Motor neuron (in vitro differentiated cells): ENCODE measurements around the gene MRPS26. TPM values are rescaled to one million over a fixed set of nuclear protein-coding genes. Genes with fewer than 3 reads are reported as not detected.
"Not testable (repeated sequence)": the region's sequence is repeated elsewhere in the genome, so short reads cannot be mapped to it uniquely, and the experiment has no call there.

Experiments
- ATAC-seq, 8 experiments: fragments of 200-7000 bp; cut with Tn5 transposase; replicated peaks in 6 of 8; 2 replicates each; pipeline ENCODE4 v1.8.0; 2021; ENCODE audit warnings: mild to moderate bottlenecking in 8 of 8, moderate library complexity in 8 of 8
- H3K27ac ChIP-seq, 2 donors: fragments of 250-450 bp; sonication (Bioruptor Pico); 2 replicates each; pipeline ENCODE4 v1.9.0; 2021; ENCODE audit warnings: antibody characterized with exemption in 2 of 2, mild to moderate bottlenecking in 2 of 2, moderate library complexity in 1 of 2
- H3K4me1 ChIP-seq, 2 donors: fragments of 250-450 bp; sonication (Bioruptor Pico); replicated peaks in 1 of 2; 2 replicates each; pipeline ENCODE4 v1.6.1; 2021; ENCODE audit warnings: antibody characterized with exemption in 2 of 2, mild to moderate bottlenecking in 2 of 2, moderate library complexity in 1 of 2
- H3K4me3 ChIP-seq, 5 donors: fragments of 250-450 bp; sonication (Bioruptor Pico); 2 replicates each; pipeline ENCODE4 v1.9.0; 2021; ENCODE audit warnings: antibody characterized with exemption in 5 of 5, mild to moderate bottlenecking in 5 of 5, moderate library complexity in 4 of 5
- WGBS, 10 experiments: fragments of 450-650 bp; shearing (Covaris generic); methylation state at CpG; one replicate each; pipeline ENCODE4 v1.0.0; 2022; 5-methylcytosine and 5-hydroxymethylcytosine counted together
- in situ Hi-C, 9 experiments: fragments of 400-800 bp; cut with MboI; loops; one replicate each; pipeline ENCODE4 v1.15.0; 2021; ENCODE audit warnings: low sequenced_read_pairs in 9 of 9, low pct_unique_long_range_greater_than_20kb in 2 of 9; ENCODE audit not compliant: unreplicated experiment in 9 of 9
- total RNA-seq, 8 experiments: library from RNA; unstranded; fragments of 300-600 nt; gene quantifications; 2 replicates each; pipeline versions ENCODE4 v1.2.3 to v1.2.4, GENCODE V29; 2022

Gene MRPS26
- total RNA-seq, 8 experiments from 2014 or later: 33.9 to 68.1 (median 54.1) TPM

DNA sequence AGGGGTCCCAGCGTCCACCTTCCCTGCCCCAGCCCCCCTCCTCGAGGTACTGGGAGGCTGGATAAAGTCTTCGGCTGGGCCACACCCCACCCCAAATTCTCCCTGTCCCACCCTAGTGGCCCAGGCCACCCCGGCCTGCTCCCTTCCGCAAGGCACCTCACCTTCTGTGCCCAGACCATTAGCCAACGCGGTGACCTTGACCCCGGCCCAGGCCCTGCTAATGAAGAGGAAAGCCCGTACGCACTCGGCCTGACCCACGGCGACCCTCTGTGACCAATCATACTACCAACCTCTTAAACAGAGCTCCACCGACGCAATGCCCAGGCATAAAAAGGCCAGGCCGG is 25.4 kb downstream of the MRPS26 start:
- Histone ChIP-seq H3K27ac (no peak overlapping the region), H3K4me1 (no peaks in the 10 kb centered on the region), H3K4me3 (no peak overlapping the region)
- ATAC-seq: no peak
- in situ Hi-C loops: loop anchor here in 1 of 9 experiments (25.0 kb wide), 1 partner anchor 241 kb away; no protein-coding TSS in a partner anchor
- WGBS, 10 experiments: 83 to 100% methylated on average over 4 to 6 of the region's 16 CpGs; no CpG with 5 or more reads in 8 of the 10 experiments

DNA sequence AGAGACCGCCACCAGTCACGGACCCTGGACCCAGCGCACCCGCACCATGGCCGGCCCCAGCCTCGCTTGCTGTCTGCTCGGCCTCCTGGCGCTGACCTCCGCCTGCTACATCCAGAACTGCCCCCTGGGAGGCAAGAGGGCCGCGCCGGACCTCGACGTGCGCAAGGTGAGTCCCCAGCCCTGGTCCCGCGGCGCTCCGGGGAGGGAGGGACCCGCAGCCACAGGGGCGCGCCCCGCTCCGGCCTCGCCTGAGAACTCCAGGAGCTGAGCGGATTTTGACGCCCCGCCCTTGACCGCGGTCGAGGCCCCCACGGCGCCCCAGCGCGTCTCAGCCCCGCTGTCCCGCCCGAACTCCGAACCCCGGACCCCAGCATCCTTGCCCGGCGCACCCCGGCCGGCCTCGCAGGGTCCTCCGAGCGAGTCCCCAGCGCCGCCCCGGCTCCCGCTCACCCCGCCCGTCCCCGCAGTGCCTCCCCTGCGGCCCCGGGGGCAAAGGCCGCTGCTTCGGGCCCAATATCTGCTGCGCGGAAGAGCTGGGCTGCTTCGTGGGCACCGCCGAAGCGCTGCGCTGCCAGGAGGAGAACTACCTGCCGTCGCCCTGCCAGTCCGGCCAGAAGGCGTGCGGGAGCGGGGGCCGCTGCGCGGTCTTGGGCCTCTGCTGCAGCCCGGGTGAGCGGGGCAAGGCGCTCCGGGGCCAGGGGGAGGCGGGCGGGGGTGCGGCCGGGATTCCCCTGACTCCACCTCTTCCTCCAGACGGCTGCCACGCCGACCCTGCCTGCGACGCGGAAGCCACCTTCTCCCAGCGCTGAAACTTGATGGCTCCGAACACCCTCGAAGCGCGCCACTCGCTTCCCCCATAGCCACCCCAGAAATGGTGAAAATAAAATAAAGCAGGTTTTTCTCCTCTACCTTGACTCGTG is 26.0 kb downstream of the MRPS26 start, which contains the start of gene OXT:
TSS of gene OXT (plus strand) at position 11 of the 920 bp plus-strand sequence. CDS start at position 47, 36 bp downstream.
- H3K4me3 ChIP-seq: peak within 1 kb of the TSS in 1 of 5 donors; percentile 14
- no peaks in the 10 kb centered on the region for H3K4me1 ChIP-seq
- 93 to 100% (median 100%) methylated on average over 1 to 6 of the region's 95 CpGs; no CpG with 5 or more reads in 7 of the 10 experiments for WGBS, 10 experiments
- in situ Hi-C loops: loop anchor here in 1 of 9 experiments (25.0 kb wide), 1 partner anchor 240 kb away; no protein-coding TSS in a partner anchor
- no peak within 1 kb of the TSS for H3K27ac ChIP-seq
- peak in 6 of 8 experiments; percentile 47 to 77 (median 58) for ATAC-seq

DNA sequence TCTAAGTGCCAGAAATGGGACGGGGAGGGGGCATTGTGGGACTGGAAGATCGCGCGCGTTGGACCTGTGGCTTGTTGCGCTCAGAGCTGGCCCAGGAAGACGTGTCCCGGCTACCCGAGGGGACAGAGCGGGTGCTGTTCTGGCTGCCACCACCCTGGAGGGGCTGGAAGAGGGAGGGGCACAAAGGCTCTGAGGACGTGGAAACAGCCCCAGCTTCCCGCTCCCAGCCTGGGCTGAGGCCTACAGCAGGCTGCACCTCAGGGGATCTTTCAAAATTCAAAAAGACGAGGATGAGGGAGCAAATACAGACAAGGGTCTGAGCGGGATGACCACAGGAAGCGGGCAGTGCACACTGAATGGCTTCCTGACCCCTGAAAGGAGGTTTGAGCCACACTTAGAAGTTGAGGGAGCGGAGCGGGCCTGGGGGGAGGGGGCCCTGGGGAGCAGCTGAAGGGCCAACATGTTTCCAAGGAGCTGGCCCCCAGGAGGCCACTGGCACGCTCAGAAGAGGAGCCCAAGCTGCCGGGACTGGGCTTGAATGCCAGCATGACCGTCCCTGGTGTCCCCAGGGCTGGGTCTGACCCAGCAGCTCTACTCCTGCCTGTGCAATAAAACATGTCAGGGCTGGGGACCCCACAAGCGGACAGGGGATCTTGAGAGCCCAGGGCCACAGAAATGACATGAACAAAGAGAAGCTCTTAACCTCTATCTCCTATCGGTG is 26.8 kb downstream of the MRPS26 start:
- no peak overlapping the region for H3K4me3 ChIP-seq
- in situ Hi-C loops: loop anchor here in 1 of 9 experiments (25.0 kb wide), 1 partner anchor 240 kb away; no protein-coding TSS in a partner anchor
- no peak overlapping the region for H3K27ac ChIP-seq
- H3K4me1 ChIP-seq: no peaks in the 10 kb centered on the region
- WGBS, 10 experiments: 0 to 100% (median 74%) methylated on average over 1 to 5 of the region's 22 CpGs; no CpG with 5 or more reads in 2 of the 10 experiments
- ATAC-seq: peak in 1 of 8 experiments; percentile 12

DNA sequence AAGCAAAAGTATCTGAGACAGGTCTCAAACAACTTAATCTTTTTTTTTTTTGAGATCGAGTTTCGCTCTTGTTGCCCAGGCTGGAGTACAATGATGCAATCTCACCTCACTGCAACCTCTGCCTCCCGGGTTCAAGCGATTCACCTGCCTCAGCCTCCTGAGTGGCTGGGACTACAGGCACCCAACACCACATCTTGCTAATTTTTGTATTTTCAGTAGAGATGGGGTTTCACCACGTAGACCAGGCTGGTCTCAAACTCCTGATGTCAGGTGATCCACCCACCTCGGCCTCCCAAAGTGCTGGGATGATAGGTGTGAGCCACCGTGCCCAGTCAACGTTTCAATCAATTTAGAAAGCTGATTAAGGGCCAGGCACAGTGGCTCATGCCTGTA is 27.4 kb downstream of the MRPS26 start:
- ATAC-seq, H3K27ac ChIP-seq, H3K4me3 ChIP-seq, H3K4me1 ChIP-seq: not testable (repeated sequence)
- in situ Hi-C loops: loop anchor here in 1 of 9 experiments (25.0 kb wide), 1 partner anchor 239 kb away; no protein-coding TSS in a partner anchor
- WGBS, 10 experiments: 20 to 100% (median 81%) methylated on average over 1 to 7 of the region's 8 CpGs; no CpG with 5 or more reads in 2 of the 10 experiments

DNA sequence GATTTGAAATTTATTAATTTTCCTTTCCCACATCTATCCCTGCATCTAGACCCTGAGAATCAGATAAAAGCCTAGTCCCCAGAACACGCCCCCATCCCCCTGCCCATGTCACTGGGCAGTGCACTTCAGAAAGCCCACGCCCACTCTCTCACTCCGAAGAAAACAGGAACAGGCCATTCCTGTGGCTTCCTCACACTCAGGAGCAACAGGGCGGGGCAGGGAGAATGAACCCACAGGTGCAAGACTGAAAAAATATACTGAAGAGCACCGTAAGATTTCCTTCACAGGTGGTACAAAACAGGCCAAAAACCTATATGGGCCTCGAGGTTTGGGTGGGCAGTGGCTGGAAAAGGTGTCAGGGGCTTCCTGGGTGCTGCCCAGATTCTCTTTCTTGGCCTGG is 29.0 kb downstream of the MRPS26 start:
- ATAC-seq: no peak
- no peak overlapping the region for H3K4me3 ChIP-seq
- WGBS, 10 experiments: 33 to 100% (median 67%) methylated on average over 1 to 4 of the region's 6 CpGs; no CpG with 5 or more reads in 4 of the 10 experiments
- in situ Hi-C loops: loop anchor here in 1 of 9 experiments (25.0 kb wide), 1 partner anchor 237 kb away; no protein-coding TSS in a partner anchor
- no peak overlapping the region for H3K27ac ChIP-seq
- no peaks in the 10 kb centered on the region for H3K4me1 ChIP-seq

DNA sequence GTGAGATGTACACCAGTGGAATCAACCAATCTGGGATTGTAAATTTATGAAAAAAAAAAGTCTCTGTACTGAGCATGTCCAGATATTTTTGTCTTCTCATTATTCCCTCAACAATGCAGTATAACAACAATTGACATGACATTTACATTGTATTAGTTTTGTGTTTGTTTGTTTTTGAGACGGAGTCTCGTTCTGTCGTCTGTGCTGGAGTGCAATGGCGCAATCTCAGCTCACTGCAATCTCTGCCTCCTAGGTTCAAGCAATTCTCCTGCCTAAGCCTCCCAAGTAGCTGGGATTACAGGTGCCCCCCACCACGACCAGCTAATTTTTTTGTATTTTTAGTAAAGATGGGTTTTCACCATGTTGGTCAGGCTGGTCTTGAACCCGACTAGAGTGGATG is 29.5 kb downstream of the MRPS26 start:
- H3K27ac ChIP-seq, ATAC-seq, H3K4me1 ChIP-seq, in situ Hi-C loops, H3K4me3 ChIP-seq: not testable (repeated sequence)
- WGBS, 10 experiments: 60 to 100% (median 77%) methylated on average over 1 to 6 of the region's 6 CpGs; no CpG with 5 or more reads in 2 of the 10 experiments

DNA sequence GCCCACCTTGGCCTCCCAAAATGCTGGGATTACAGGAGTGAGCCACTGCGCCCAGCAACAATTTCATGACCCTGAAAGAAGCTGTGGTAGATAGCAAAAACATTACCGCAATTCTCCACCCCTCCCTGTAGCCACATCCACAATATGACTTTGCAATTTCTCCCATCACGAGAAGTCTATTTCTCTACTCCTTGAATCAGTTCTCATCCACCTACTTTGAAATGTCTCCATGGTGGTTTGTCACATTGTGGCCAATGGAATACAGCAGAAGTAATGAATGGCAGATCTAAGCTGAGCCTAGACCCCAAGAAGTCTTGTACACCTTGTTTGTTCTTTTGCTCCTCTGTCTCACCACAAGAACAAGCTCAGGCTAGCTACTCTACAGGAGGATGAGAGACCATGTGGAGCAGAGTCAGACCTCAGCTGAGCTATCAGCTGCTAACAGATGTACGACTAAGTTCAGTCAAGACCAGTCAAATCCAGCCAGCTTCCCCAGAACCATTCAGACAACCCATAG is 31.8 kb downstream of the MRPS26 start:
- H3K27ac ChIP-seq: no peak overlapping the region
- H3K4me1 ChIP-seq: no peaks in the 10 kb centered on the region
- 0 to 89% (median 80%) methylated on average over 1 to 2 of the region's 4 CpGs; no CpG with 5 or more reads in 3 of the 10 experiments for WGBS, 10 experiments
- in situ Hi-C loops: no loop called here
- no peak overlapping the region for H3K4me3 ChIP-seq
- peak in 1 of 8 experiments; percentile 17 for ATAC-seq

DNA sequence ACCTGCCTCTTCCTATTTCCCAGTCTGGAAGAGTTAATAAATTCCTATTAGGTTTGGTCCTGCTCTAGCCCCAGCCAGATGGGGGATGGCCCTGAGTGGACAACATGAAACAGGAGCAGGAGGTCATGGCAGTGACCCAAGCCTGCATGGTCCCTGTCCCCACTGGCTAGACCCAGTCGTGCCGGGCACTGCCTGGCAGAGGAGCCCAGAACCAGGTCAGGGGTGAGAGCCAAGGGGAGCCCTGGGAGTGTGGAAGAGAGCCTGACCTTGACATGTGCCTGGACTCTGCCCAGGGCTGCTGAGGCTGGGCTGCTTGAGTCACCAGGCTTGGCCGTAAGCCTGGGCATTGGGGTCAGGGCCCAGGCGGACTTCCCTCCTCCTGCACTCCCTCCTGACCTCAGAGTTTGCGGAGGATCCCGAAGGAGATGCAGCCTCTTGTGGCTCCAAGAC is 35.1 kb downstream of the MRPS26 start:
- WGBS, 10 experiments: 0 to 100% (median 78%) methylated on average over 2 to 5 of the region's 6 CpGs; no CpG with 5 or more reads in 7 of the 10 experiments
- Histone ChIP-seq H3K4me3 (no peak overlapping the region), H3K4me1 (no peaks in the 10 kb centered on the region), H3K27ac (no peak overlapping the region)
- in situ Hi-C loops: no loop called here
- ATAC-seq: peak in 2 of 8 experiments; percentile 14 to 29

DNA sequence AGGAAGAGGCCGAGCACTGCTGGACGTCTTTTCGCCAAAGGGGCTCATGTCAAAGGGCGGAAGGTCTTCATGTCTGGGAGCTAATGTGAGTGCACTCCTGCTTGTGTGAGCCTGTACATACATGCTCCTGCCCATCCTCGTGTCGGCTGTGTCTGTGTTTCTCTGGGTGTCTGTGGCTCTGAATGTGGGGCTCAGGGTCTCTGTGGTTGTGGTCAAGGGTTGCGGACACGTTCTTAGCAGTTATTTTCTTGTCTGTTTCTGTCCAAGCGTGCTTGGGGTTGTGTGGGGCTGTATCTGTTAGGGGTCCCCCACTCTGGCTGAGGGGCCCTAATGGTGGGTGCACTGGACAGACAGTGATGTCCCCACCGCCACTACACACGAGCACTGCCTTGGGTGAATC is 35.8 kb downstream of the MRPS26 start:
- no peaks in the 10 kb centered on the region for H3K4me1 ChIP-seq
- H3K4me3 ChIP-seq: no peak overlapping the region
- WGBS, 10 experiments: 60 to 100% (median 85%) methylated on average over 1 to 4 of the region's 11 CpGs; no CpG with 5 or more reads in 5 of the 10 experiments
- in situ Hi-C loops: no loop called here
- no peak for ATAC-seq
- H3K27ac ChIP-seq: no peak overlapping the region

DNA sequence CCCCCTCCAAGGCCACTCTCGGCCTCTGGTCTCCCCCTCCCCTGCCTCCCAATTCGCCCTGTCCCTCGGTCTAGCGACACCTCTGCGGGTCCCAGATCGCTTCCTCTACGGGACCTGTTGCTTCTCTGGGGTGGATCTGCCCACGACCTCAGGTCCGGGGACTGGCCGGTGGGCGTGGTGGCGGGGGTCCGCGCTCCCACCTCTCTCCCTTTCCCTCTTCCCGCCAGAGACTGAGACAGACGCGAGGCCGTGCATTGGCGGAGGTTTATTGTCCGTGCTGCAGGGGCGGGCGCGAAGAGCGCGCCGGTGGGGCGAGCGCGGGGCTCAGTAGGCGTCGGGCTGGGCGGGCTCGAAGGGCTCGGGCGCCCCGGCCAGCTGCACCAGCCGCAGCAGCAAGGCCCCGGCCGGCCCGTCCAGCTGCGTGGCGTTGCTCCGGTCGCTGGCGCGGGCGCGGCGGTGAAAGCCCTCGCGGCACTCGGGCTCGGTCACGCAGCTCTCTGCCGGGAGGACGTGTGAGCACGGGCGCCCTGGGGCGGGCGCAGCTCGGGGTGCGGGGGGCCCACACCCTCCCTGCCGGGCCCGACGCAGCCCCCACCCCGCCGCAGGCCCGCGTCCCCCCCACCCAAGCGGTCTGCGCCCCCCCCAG is 36.6 kb downstream of the MRPS26 start:
- 20% methylated on average over 1 of the region's 71 CpGs; no CpG with 5 or more reads in 9 of the 10 experiments for WGBS, 10 experiments
- Histone ChIP-seq H3K4me3 (peak overlapping the region; percentile 17 to 22 (median 19)), H3K27ac (no peak overlapping the region), H3K4me1 (no peaks in the 10 kb centered on the region)
- ATAC-seq: peak; percentile 69 to 83 (median 78)
- in situ Hi-C loops: no loop called here

DNA sequence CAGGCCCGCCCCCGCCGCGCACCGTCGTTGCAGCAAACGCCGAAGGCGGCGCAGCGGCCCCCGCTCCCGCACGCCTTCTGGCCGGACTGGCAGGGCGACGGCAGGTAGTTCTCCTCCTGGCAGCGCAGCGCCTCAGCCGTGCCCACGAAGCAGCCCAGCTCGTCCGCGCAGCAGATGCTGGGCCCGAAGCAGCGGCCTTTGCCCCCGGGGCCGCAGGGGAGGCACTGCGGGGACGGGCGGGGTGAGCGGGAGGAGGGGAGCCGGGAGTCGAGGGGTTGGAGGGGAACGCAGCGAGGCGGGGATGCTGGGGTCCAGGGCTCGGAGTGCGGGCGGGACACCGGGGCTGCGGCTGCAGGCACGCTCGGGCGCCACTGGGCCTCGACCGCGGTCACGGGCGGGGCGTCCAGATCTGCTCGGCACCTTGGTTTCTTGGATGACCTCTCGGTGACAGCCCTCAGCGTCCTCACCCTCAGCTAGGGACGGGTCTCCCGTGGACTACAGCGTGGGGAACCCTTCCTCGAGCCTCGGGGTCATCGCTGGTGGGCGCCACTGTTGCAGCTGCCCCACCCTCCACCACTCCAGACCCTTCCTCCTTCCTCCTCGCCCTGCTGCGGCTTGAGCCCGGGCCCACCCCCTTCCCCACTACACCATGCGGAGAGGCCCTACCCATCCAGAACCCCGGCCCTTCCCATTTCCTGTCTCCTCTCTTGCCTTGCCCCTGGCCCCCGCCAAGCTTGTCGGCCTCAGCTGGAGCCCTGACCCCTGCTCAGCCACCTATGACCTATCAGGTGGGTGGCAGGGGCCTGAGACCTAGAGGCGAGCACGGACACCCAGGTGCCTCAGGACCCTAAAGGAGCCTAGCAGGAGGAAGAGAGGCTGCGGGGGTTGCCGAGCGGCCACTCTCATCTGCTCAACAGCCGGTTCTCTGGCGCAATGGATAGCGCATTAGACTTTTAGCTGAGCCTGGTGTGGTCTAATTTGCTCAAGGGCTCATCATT is 37.4 kb downstream of the MRPS26 start:
- H3K27ac ChIP-seq: no peak overlapping the region
- no peaks in the 10 kb centered on the region for H3K4me1 ChIP-seq
- WGBS, 10 experiments: 64 to 100% methylated on average over 2 to 8 of the region's 76 CpGs; no CpG with 5 or more reads in 8 of the 10 experiments
- peak overlapping the region in 4 of 5 donors; percentile 17 to 22 (median 20) for H3K4me3 ChIP-seq
- in situ Hi-C loops: no loop called here
- ATAC-seq: peak; percentile 36 to 64 (median 54)
